Subcutaneous abdominal adipose tissue (tissue), 5 donors: ENCODE measurements around the gene SBK2.
"Not testable (repeated sequence)": the region's sequence is repeated elsewhere in the genome, so short reads cannot be mapped to it uniquely, and the experiment has no call there.

Experiments
- H3K27ac ChIP-seq: one replicate; pipeline ENCODE4 v1.7.0; 2013; ENCODE audit warnings: low read depth, mild to moderate bottlenecking, inconsistent platforms, low read length, moderate library complexity
- H3K27me3 ChIP-seq, 5 donors: one replicate each; pipeline ENCODE4 v1.7.0; 2013; ENCODE audit warnings: low read length in 5 of 5, inconsistent platforms in 1 of 5; ENCODE audit not compliant: control insufficient read depth in 5 of 5, insufficient read depth in 4 of 5
- H3K36me3 ChIP-seq, 5 donors: one replicate each; pipeline ENCODE4 v1.7.0; 2013; ENCODE audit warnings: low read length in 5 of 5; ENCODE audit not compliant: control insufficient read depth in 5 of 5, insufficient read depth in 5 of 5
- H3K4me1 ChIP-seq, 5 donors: one replicate each; pipeline ENCODE4 v1.7.0; 2013; ENCODE audit warnings: low read length in 5 of 5, mild to moderate bottlenecking in 3 of 5, moderate library complexity in 1 of 5; ENCODE audit not compliant: control insufficient read depth in 5 of 5, insufficient read depth in 5 of 5
- H3K4me3 ChIP-seq, 5 donors: one replicate each; pipeline ENCODE4 v1.7.0; 2013; ENCODE audit warnings: low read length in 5 of 5, low read depth in 1 of 5
- H3K9ac ChIP-seq, 5 donors: one replicate each; pipeline ENCODE4 v1.7.0; 2013; ENCODE audit warnings: low read length in 5 of 5, mild to moderate bottlenecking in 4 of 5, moderate library complexity in 3 of 5
- H3K9me3 ChIP-seq, 5 donors: one replicate each; pipeline ENCODE4 v1.7.0; 2013; ENCODE audit warnings: low read length in 5 of 5; ENCODE audit not compliant: control insufficient read depth in 5 of 5
- donor health status: healthy.
- donor health status: healthy.
- donor health status: healthy.
- donor health status: healthy.
- donor health status: healthy.

The SBK2 gene

GRCh38 chr19:55504252-55504603 lies 32.7 kb downstream of the SBK2 start:
- no peaks in the 10 kb centered on the region for H3K9me3 ChIP-seq
- H3K27ac ChIP-seq = no peak overlapping the region
- H3K9ac ChIP-seq = no peak overlapping the region
- peaks cover 0 to 21% (median 9%) of the 10 kb centered on the region in 5 donors for H3K36me3 ChIP-seq
- peaks cover 0 to 3% (median 3%) of the 10 kb centered on the region in 5 donors for H3K27me3 ChIP-seq
- peak overlapping the region in 3 of 5 donors; percentile 52 to 71 (median 60) for H3K4me3 ChIP-seq
- peaks cover 0 to 11% (median 10%) of the 10 kb centered on the region in 5 donors for H3K4me1 ChIP-seq

GRCh38 chr19:55503502-55504251 lies 33.3 kb downstream of the SBK2 start:
- no peaks in the 10 kb centered on the region for H3K9me3 ChIP-seq
- peaks cover 0 to 3% (median 0%) of the 10 kb centered on the region in 5 donors for H3K27me3 ChIP-seq
- peaks cover 0 to 27% (median 9%) of the 10 kb centered on the region in 5 donors for H3K36me3 ChIP-seq
- H3K9ac ChIP-seq = no peak overlapping the region
- H3K4me3 ChIP-seq = peak overlapping the region; percentile 52 to 71 (median 59)
- peaks cover 0 to 11% (median 10%) of the 10 kb centered on the region in 5 donors for H3K4me1 ChIP-seq
- H3K27ac ChIP-seq = no peak overlapping the region

GRCh38 chr19:55503157-55503501 lies 33.8 kb downstream of the SBK2 start:
- H3K4me1 ChIP-seq = peaks cover 0 to 11% (median 10%) of the 10 kb centered on the region in 5 donors
- H3K27me3 ChIP-seq = peaks cover 0 to 3% (median 0%) of the 10 kb centered on the region in 5 donors
- peaks cover 0 to 28% (median 9%) of the 10 kb centered on the region in 5 donors for H3K36me3 ChIP-seq
- peak overlapping the region in 1 of 5 donors; percentile 71 for H3K4me3 ChIP-seq
- no peak overlapping the region for H3K27ac ChIP-seq
- H3K9ac ChIP-seq = no peak overlapping the region
- no peaks in the 10 kb centered on the region for H3K9me3 ChIP-seq

GRCh38 chr19:55502197-55502952 lies 34.6 kb downstream of the SBK2 start:
- no peak overlapping the region for H3K27ac ChIP-seq

GRCh38 chr19:55500368-55500952 lies 36.5 kb downstream of the SBK2 start:
- Histone ChIP-seq H3K36me3 (peaks cover 0 to 32% (median 9%) of the 10 kb centered on the region in 5 donors), H3K27ac (no peak overlapping the region), H3K9me3 (no peaks in the 10 kb centered on the region), H3K4me3 (no peak overlapping the region), H3K4me1 (peaks cover 0 to 11% (median 10%) of the 10 kb centered on the region in 5 donors), H3K9ac (no peak overlapping the region), H3K27me3 (peaks cover 0 to 5% (median 0%) of the 10 kb centered on the region in 5 donors)

More at GRCh38 chr19:55502197-55502952, 34.6 kb downstream of the SBK2 start:
- Histone ChIP-seq H3K4me1 (peaks cover 0 to 11% (median 10%) of the 10 kb centered on the region in 5 donors), H3K9me3 (no peaks in the 10 kb centered on the region), H3K27me3 (peaks cover 0 to 3% (median 0%) of the 10 kb centered on the region in 5 donors), H3K36me3 (peaks cover 0 to 32% (median 9%) of the 10 kb centered on the region in 5 donors), H3K9ac (no peak overlapping the region), H3K4me3 (no peak overlapping the region)

- Histone ChIP-seq H3K4me1 (peaks cover 0 to 16% (median 14%) of the 10 kb centered on the region in 5 donors), H3K27me3 (peaks cover 7 to 16% (median 13%) of the 10 kb centered on the region in 5 donors), H3K27ac (no peak overlapping the region), H3K9me3 (no peaks in the 10 kb centered on the region), H3K4me3 (no peak overlapping the region), H3K36me3 (peaks cover 0 to 32% (median 9%) of the 10 kb centered on the region in 5 donors), H3K9ac (no peak overlapping the region)
Measured at GRCh38 chr19:55498246-55498840, 38.6 kb downstream of the SBK2 start.

- Histone ChIP-seq H3K9ac (no peak overlapping the region), H3K4me3 (no peak overlapping the region), H3K4me1 (peaks cover 0 to 20% (median 17%) of the 10 kb centered on the region in 5 donors), H3K27me3 (peaks cover 7 to 21% (median 18%) of the 10 kb centered on the region in 5 donors), H3K27ac (no peak overlapping the region), H3K9me3 (no peaks in the 10 kb centered on the region), H3K36me3 (peaks cover 0 to 32% (median 9%) of the 10 kb centered on the region in 5 donors)
Measured at GRCh38 chr19:55497763-55498162, 39.2 kb downstream of the SBK2 start.

- Histone ChIP-seq H3K4me1 (peaks cover 0 to 25% (median 18%) of the 10 kb centered on the region in 5 donors), H3K36me3 (peaks cover 0 to 32% (median 9%) of the 10 kb centered on the region in 5 donors), H3K27me3 (peaks cover 8 to 27% (median 22%) of the 10 kb centered on the region in 5 donors)
- H3K9me3 ChIP-seq, H3K9ac ChIP-seq, H3K27ac ChIP-seq, H3K4me3 ChIP-seq: not testable (repeated sequence)
Measured at GRCh38 chr19:55496820-55497219, 40.1 kb downstream of the SBK2 start.

GRCh38 chr19:55495646-55496349 lies 41.1 kb downstream of the SBK2 start:
- peaks cover 0 to 22% (median 7%) of the 10 kb centered on the region in 5 donors for H3K36me3 ChIP-seq
- no peak overlapping the region for H3K27ac ChIP-seq
- H3K4me3 ChIP-seq = no peak overlapping the region
- peaks cover 0 to 34% (median 18%) of the 10 kb centered on the region in 5 donors for H3K4me1 ChIP-seq
- H3K9me3 ChIP-seq = no peaks in the 10 kb centered on the region
- H3K9ac ChIP-seq = peak overlapping the region in 1 of 5 donors; percentile 47
- H3K27me3 ChIP-seq = peaks cover 12 to 36% (median 22%) of the 10 kb centered on the region in 5 donors
